HAP-1 (cell line): ENCODE data around the gene RASSF3.

Experiments used
- DNase-seq, 2 experiments: peaks; one replicate each; pipeline ENCODE4 v3.0.0-alpha.2; 2016 to 2020; ENCODE audit warnings: low spot score in 2 of 2
- H3K27me3 ChIP-seq: fragments of 250-450 bp; sonication (Bioruptor Pico); 2 replicates; pipeline ENCODE4 v1.5.1; 2020; ENCODE audit warnings: low read depth, mild to moderate bottlenecking, moderate library complexity
- H3K36me3 ChIP-seq: fragments of 250-450 bp; sonication (Bioruptor Pico); replicated peaks from 2 replicates; pipeline ENCODE4 v1.5.1; 2020; ENCODE audit warnings: mild to moderate bottlenecking
- H3K4me1 ChIP-seq: fragments of 250-450 bp; sonication (Bioruptor Pico); 2 replicates; pipeline ENCODE4 v1.5.1; 2020; ENCODE audit warnings: mild to moderate bottlenecking
- H3K4me3 ChIP-seq: fragments of 250-450 bp; sonication (Bioruptor Pico); 2 replicates; pipeline ENCODE4 v1.5.1; 2020; ENCODE audit warnings: mild to moderate bottlenecking, moderate library complexity
- H3K9me3 ChIP-seq: fragments of 250-450 bp; sonication (Bioruptor Pico); 2 replicates; pipeline ENCODE4 v1.5.1; 2020; ENCODE audit warnings: mild to moderate bottlenecking, moderate library complexity
- in situ Hi-C: fragments of 300-500 bp; cut with MboI; formaldehyde crosslinking; loops from 3 replicates; pipeline ENCODE4 v1.14.3; 2020; ENCODE audit warnings: low sequenced_read_pairs, inconsistent platforms, mixed read lengths

RASSF3 gene

GRCh38 chr12:64674367-64674922, 64.2 kb downstream of the RASSF3 start:
- in situ Hi-C loops = no loop called here
- peaks cover 22% of the 10 kb centered on the region for H3K4me1 ChIP-seq

GRCh38 chr12:64675795-64676194, 65.5 kb downstream of the RASSF3 start:
- no peaks in the 10 kb centered on the region for H3K9me3 ChIP-seq
- H3K4me3 ChIP-seq = no peak overlapping the region
- no peaks in the 10 kb centered on the region for H3K36me3 ChIP-seq
- peaks cover 9% of the 10 kb centered on the region for H3K4me1 ChIP-seq
- no peak for DNase-seq
- in situ Hi-C loops = no loop called here
- no peaks in the 10 kb centered on the region for H3K27me3 ChIP-seq

More at GRCh38 chr12:64674367-64674922, 64.2 kb downstream of the RASSF3 start:
- no peak for DNase-seq
- Histone ChIP-seq H3K9me3 (no peaks in the 10 kb centered on the region), H3K27me3 (no peaks in the 10 kb centered on the region), H3K36me3 (no peaks in the 10 kb centered on the region), H3K4me3 (no peak overlapping the region)

GRCh38 chr12:64678248-64678647, 68.0 kb downstream of the RASSF3 start:
- in situ Hi-C loops = no loop called here
- no peaks in the 10 kb centered on the region for H3K27me3 ChIP-seq
- no peaks in the 10 kb centered on the region for H3K9me3 ChIP-seq
- no peaks in the 10 kb centered on the region for H3K36me3 ChIP-seq
- H3K4me1 ChIP-seq = peaks cover 15% of the 10 kb centered on the region
- DNase-seq = no peak
- no peak overlapping the region for H3K4me3 ChIP-seq

- Histone ChIP-seq H3K36me3 (no peaks in the 10 kb centered on the region), H3K4me3 (no peak overlapping the region), H3K9me3 (no peaks in the 10 kb centered on the region), H3K27me3 (no peaks in the 10 kb centered on the region), H3K4me1 (peaks cover 20% of the 10 kb centered on the region)
- in situ Hi-C loops = no loop called here
- no peak for DNase-seq
Observed at GRCh38 chr12:64678835-64679234, 68.5 kb downstream of the RASSF3 start.

GRCh38 chr12:64679487-64680001, 69.2 kb downstream of the RASSF3 start:
- no peak for DNase-seq
- Histone ChIP-seq H3K9me3 (no peaks in the 10 kb centered on the region), H3K27me3 (no peaks in the 10 kb centered on the region), H3K36me3 (no peaks in the 10 kb centered on the region), H3K4me1 (peaks cover 20% of the 10 kb centered on the region), H3K4me3 (no peak overlapping the region)
- in situ Hi-C loops = no loop called here

GRCh38 chr12:64680235-64680634, 69.9 kb downstream of the RASSF3 start:
- no peak for DNase-seq
- peaks cover 20% of the 10 kb centered on the region for H3K4me1 ChIP-seq
- no peaks in the 10 kb centered on the region for H3K9me3 ChIP-seq
- in situ Hi-C loops = no loop called here
- no peak overlapping the region for H3K4me3 ChIP-seq
- H3K27me3 ChIP-seq = no peaks in the 10 kb centered on the region
- H3K36me3 ChIP-seq = peaks cover 6% of the 10 kb centered on the region

- in situ Hi-C loops = no loop called here
- Histone ChIP-seq H3K36me3 (peaks cover 7% of the 10 kb centered on the region), H3K9me3 (no peaks in the 10 kb centered on the region)
Observed at GRCh38 chr12:64681200-64682052, 71.1 kb downstream of the RASSF3 start.

GRCh38 chr12:64682572-64683277, 72.4 kb downstream of the RASSF3 start:
- H3K4me3 ChIP-seq = no peak overlapping the region
- in situ Hi-C loops = no loop called here
- H3K27me3 ChIP-seq = no peaks in the 10 kb centered on the region
- peak; percentile 59 to 61 for DNase-seq
- H3K9me3 ChIP-seq = no peaks in the 10 kb centered on the region
- peaks cover 16% of the 10 kb centered on the region for H3K36me3 ChIP-seq
- H3K4me1 ChIP-seq = peaks cover 20% of the 10 kb centered on the region

More at GRCh38 chr12:64681200-64682052, 71.1 kb downstream of the RASSF3 start:
- H3K4me3 ChIP-seq = no peak overlapping the region
- no peak for DNase-seq
- no peaks in the 10 kb centered on the region for H3K27me3 ChIP-seq
- H3K4me1 ChIP-seq = peaks cover 20% of the 10 kb centered on the region

- in situ Hi-C loops = no loop called here
- Histone ChIP-seq H3K36me3 (peaks cover 24% of the 10 kb centered on the region), H3K9me3 (no peaks in the 10 kb centered on the region), H3K4me1 (peaks cover 20% of the 10 kb centered on the region), H3K27me3 (no peaks in the 10 kb centered on the region), H3K4me3 (no peak overlapping the region)
- DNase-seq = no peak
Observed at GRCh38 chr12:64683816-64684543, 73.7 kb downstream of the RASSF3 start.

- DNase-seq = no peak
- H3K27me3 ChIP-seq = no peaks in the 10 kb centered on the region
- H3K4me1 ChIP-seq = peaks cover 20% of the 10 kb centered on the region
- H3K9me3 ChIP-seq = no peaks in the 10 kb centered on the region
- in situ Hi-C loops = no loop called here
- H3K36me3 ChIP-seq = peaks cover 24% of the 10 kb centered on the region
- no peak overlapping the region for H3K4me3 ChIP-seq
Observed at GRCh38 chr12:64685050-64685449, 74.8 kb downstream of the RASSF3 start.

- in situ Hi-C loops = no loop called here
- H3K36me3 ChIP-seq = peaks cover 24% of the 10 kb centered on the region
- no peaks in the 10 kb centered on the region for H3K27me3 ChIP-seq
Observed at GRCh38 chr12:64685605-64686004, 75.3 kb downstream of the RASSF3 start.

GRCh38 chr12:64687816-64688215, 77.5 kb downstream of the RASSF3 start:
- in situ Hi-C loops = no loop called here
- Histone ChIP-seq H3K9me3 (no peaks in the 10 kb centered on the region), H3K4me1 (peaks cover 25% of the 10 kb centered on the region), H3K4me3 (no peak overlapping the region), H3K36me3 (peaks cover 26% of the 10 kb centered on the region), H3K27me3 (no peaks in the 10 kb centered on the region)
- DNase-seq = no peak

More at GRCh38 chr12:64685605-64686004, 75.3 kb downstream of the RASSF3 start:
- no peak for DNase-seq
- Histone ChIP-seq H3K9me3 (no peaks in the 10 kb centered on the region), H3K4me1 (peaks cover 20% of the 10 kb centered on the region), H3K4me3 (no peak overlapping the region)

GRCh38 chr12:64688219-64688618, 77.9 kb downstream of the RASSF3 start:
- Histone ChIP-seq H3K9me3 (no peaks in the 10 kb centered on the region), H3K4me3 (no peak overlapping the region), H3K27me3 (no peaks in the 10 kb centered on the region), H3K4me1 (peaks cover 21% of the 10 kb centered on the region), H3K36me3 (peaks cover 27% of the 10 kb centered on the region)
- no peak for DNase-seq
- in situ Hi-C loops = no loop called here
